Effector memory CD4-positive, alpha-beta T cell (primary cell): ENCODE data around the gene FTO.

Source experiments
- DNase-seq, 3 donors: peaks; one replicate each; pipeline ENCODE4 v3.0.0-alpha.2; 2020
- H3K27ac ChIP-seq: 2 replicates; pipeline ENCODE4 v1.7.0; 2013; ENCODE audit warnings: mild to moderate bottlenecking, low read length, moderate library complexity; ENCODE audit not compliant: insufficient read depth, poor library complexity, severe bottlenecking
- H3K27me3 ChIP-seq: replicated peaks from 2 replicates; pipeline ENCODE4 v1.7.0; 2013; ENCODE audit warnings: mild to moderate bottlenecking, low read length; ENCODE audit not compliant: insufficient read depth, control insufficient read depth, poor library complexity, severe bottlenecking
- H3K36me3 ChIP-seq: 2 replicates; pipeline ENCODE4 v1.7.0; 2013; ENCODE audit warnings: mild to moderate bottlenecking, low read length, moderate library complexity; ENCODE audit not compliant: control insufficient read depth, insufficient read depth
- H3K4me1 ChIP-seq: 2 replicates; pipeline ENCODE4 v1.7.0; 2013; ENCODE audit warnings: low read length, mild to moderate bottlenecking; ENCODE audit not compliant: control insufficient read depth, insufficient read depth, poor library complexity, severe bottlenecking
- H3K4me3 ChIP-seq: 2 replicates; pipeline ENCODE4 v1.7.0; 2013; ENCODE audit warnings: low read length, low read depth, mild to moderate bottlenecking; ENCODE audit not compliant: insufficient read depth, poor library complexity, severe bottlenecking
- H3K9me3 ChIP-seq: 2 replicates; pipeline ENCODE4 v1.7.0; 2013; ENCODE audit warnings: mild to moderate bottlenecking, low read length, moderate library complexity; ENCODE audit not compliant: control insufficient read depth

Gene FTO

GRCh38 chr16:54171626-54172537 is 467.9 kb downstream of the FTO start:
- Histone ChIP-seq H3K36me3 (no peaks in the 10 kb centered on the region), H3K27me3 (no peaks in the 10 kb centered on the region), H3K27ac (no peak overlapping the region), H3K4me1 (no peaks in the 10 kb centered on the region), H3K9me3 (no peaks in the 10 kb centered on the region), H3K4me3 (no peak overlapping the region)
- no peak for DNase-seq

DNA sequence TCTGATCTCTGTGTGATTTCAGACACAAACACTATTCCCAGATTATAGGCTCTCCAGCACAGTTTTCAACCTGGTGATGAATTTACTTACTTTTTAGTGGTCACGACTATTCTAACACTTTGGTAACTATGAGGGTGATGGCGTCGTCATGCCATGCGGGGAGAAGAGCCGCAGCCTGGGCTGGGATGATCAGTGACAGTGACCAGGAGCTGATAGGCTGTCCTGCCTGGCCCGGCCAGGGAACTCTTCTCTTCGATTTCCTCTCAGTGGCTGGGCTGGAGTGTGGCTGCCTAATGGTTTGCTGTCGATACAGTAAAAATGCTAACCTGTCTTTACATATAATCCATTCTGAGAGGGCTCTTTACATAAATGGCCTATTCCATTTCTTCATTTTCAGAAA is 469.5 kb downstream of the FTO start:
- H3K27ac ChIP-seq, result no peak overlapping the region
- DNase-seq, result no peak
- H3K4me1 ChIP-seq, result no peaks in the 10 kb centered on the region
- no peaks in the 10 kb centered on the region for H3K27me3 ChIP-seq
- no peaks in the 10 kb centered on the region for H3K36me3 ChIP-seq
- no peaks in the 10 kb centered on the region for H3K9me3 ChIP-seq
- no peak overlapping the region for H3K4me3 ChIP-seq

GRCh38 chr16:54174201-54174600 is 470.2 kb downstream of the FTO start:
- Histone ChIP-seq H3K4me3 (no peak overlapping the region), H3K27me3 (no peaks in the 10 kb centered on the region), H3K9me3 (no peaks in the 10 kb centered on the region), H3K36me3 (no peaks in the 10 kb centered on the region), H3K27ac (no peak overlapping the region), H3K4me1 (no peaks in the 10 kb centered on the region)
- no peak for DNase-seq

- H3K9me3 ChIP-seq, result no peaks in the 10 kb centered on the region
Measured at GRCh38 chr16:54174750-54175149, 470.8 kb downstream of the FTO start.

DNA sequence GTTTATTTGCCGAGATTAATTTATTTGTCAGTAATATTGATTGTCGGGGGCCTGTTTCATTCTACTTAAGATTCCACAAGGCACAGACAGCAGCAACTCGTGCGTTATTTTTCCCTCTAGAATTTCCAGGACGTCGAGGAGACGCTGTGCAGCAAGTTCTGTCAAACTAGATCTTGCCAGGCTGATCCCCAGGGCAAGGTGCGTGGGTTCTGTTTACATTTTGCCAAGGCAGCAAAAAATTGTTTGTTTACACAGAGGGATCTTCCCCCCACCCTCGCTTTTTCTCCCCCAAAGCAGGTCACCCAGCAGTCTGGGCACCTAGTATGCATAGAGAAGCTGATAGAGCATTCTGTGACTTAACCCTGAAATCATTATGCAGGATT is 471.2 kb downstream of the FTO start:
- Histone ChIP-seq H3K27me3 (no peaks in the 10 kb centered on the region), H3K36me3 (no peaks in the 10 kb centered on the region), H3K4me3 (no peak overlapping the region), H3K9me3 (no peaks in the 10 kb centered on the region), H3K27ac (no peak overlapping the region), H3K4me1 (no peaks in the 10 kb centered on the region)
- no peak for DNase-seq

More at GRCh38 chr16:54174750-54175149, 470.8 kb downstream of the FTO start:
- no peaks in the 10 kb centered on the region for H3K4me1 ChIP-seq
- no peak overlapping the region for H3K27ac ChIP-seq
- no peaks in the 10 kb centered on the region for H3K36me3 ChIP-seq
- no peak for DNase-seq
- H3K4me3 ChIP-seq, result no peak overlapping the region
- no peaks in the 10 kb centered on the region for H3K27me3 ChIP-seq

DNA sequence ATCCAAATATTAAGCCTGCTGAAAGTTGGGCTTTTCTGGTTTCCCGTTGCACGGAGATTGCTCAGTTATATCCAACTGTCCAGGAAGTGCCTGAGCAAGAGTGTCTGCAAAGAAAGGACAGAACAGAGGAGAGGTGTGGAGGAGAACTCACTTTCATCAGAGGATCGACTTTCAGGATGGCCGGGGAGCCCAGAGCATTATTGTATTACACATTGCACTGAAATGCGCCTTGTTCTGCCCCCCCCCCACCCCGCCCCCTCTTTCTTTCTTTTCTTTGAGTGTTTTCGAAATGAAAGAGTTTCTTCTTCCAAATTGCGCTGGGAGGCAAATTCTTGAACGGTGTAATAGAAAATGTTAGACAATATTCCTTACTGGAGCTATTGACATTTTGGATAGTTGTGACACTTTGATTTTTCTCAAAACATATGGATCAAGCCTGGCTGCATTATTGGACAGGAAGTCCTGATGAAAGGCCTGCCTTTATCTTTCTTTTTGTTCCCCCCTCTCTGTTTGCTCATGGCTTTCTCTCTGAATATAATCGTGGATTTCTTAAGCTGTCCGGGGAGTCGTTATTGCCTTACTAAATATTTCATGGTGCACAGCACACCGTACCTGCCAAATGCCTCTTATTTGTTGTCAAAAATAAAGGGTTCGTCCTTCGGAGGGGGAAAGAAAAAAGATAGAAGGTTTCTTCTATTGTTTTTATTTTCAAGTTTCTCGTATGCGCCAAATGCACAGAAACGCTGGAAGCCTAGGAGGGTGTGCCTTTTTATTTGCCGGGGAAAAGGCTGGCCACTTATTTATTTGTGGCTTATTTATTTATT is 471.8 kb downstream of the FTO start:
- DNase-seq, result no peak
- no peaks in the 10 kb centered on the region for H3K27me3 ChIP-seq
- H3K4me3 ChIP-seq, result no peak overlapping the region
- H3K27ac ChIP-seq, result no peak overlapping the region
- no peaks in the 10 kb centered on the region for H3K36me3 ChIP-seq
- no peaks in the 10 kb centered on the region for H3K9me3 ChIP-seq
- no peaks in the 10 kb centered on the region for H3K4me1 ChIP-seq

- no peaks in the 10 kb centered on the region for H3K36me3 ChIP-seq
- H3K27ac ChIP-seq, result no peak overlapping the region
- H3K4me1 ChIP-seq, result no peaks in the 10 kb centered on the region
- no peak for DNase-seq
- H3K27me3 ChIP-seq, result no peaks in the 10 kb centered on the region
- H3K9me3 ChIP-seq, result no peaks in the 10 kb centered on the region
- no peak overlapping the region for H3K4me3 ChIP-seq
Measured at GRCh38 chr16:54176376-54176901, 472.5 kb downstream of the FTO start.

DNA sequence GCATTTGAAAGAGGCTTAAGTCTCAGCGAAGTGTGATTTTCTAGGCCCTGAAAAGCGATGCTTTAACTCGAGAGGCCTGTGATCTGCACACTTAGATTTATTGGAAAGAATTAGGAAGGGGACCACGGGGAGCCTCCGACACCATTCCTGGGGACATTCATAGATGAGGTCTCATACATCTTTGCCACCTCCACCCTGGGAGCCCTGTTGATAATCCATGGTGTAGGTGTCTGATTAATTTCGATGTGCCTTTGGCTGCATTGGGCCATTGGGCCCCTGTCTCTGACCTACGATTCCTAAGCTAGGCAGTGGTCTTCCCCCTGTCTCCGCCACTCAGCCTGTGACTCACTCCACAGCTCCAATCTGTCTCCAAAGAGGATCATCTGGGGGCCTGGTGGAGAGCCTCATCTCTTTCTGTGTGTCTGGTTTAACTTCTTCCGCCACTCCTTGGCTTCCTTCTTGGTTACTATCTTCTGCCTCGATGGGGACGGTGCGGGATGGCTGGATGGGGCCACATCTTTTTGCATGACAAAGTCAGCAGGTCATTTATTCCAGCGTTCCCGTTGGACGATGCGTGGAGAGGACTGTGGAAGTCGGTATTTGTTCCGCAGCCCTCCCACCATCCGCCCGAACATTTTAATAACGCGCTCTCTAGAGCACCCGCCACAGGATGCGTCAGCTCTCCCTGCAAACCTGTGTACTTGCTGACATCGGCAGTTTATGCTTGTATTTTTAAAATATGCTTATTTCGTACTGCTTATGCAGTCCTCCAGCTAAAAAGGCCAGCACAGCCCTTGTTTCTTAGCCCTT is 473.3 kb downstream of the FTO start:
- no peak overlapping the region for H3K27ac ChIP-seq
- H3K36me3 ChIP-seq, result no peaks in the 10 kb centered on the region
- H3K4me3 ChIP-seq, result no peak overlapping the region
- no peak for DNase-seq
- no peaks in the 10 kb centered on the region for H3K27me3 ChIP-seq
- no peaks in the 10 kb centered on the region for H3K9me3 ChIP-seq
- H3K4me1 ChIP-seq, result no peaks in the 10 kb centered on the region

DNA sequence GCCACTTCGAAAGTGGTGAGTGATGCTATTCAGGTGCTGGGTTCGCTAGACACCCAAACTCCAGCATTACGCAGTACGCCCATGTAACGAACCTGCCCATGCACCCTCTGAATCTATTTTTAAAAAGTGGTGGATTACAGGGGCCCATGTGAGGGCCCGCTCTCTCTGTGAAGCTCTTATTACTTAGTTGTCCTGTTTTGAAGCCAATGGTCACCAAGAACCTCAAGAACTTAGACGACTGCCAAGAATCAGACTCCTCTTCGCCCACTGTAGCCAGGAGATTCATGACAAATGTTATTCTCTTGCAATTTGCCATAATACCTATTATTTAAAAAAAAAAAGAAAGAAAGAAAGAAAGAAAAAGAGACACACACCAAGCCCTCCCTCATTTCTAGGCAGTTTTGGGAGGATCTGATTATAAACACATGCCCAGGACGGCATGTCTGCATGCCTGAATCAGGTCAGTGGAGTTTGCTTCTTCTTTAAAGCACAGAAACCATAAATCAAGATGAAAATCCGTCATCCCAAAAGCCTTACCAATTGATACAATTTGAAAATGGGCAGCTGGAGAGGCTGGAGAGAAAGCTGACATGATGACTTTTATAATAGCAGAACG is 474.0 kb downstream of the FTO start:
- Histone ChIP-seq H3K27me3 (no peaks in the 10 kb centered on the region), H3K36me3 (no peaks in the 10 kb centered on the region), H3K9me3 (no peaks in the 10 kb centered on the region), H3K27ac (no peak overlapping the region), H3K4me1 (no peaks in the 10 kb centered on the region), H3K4me3 (no peak overlapping the region)
- DNase-seq, result no peak
